Measurements from ENCODE around the gene PHETA1. TPM values are rescaled to one million over a fixed set of nuclear protein-coding genes. Genes with fewer than 3 reads are reported as not detected.

PHETA1 gene
- total and polyA plus RNA-seq, 2 donors (not counting 3 experiments of a cell fraction or from before 2014, with no cell fraction given): 10.6 to 20.0 TPM

DNA sequence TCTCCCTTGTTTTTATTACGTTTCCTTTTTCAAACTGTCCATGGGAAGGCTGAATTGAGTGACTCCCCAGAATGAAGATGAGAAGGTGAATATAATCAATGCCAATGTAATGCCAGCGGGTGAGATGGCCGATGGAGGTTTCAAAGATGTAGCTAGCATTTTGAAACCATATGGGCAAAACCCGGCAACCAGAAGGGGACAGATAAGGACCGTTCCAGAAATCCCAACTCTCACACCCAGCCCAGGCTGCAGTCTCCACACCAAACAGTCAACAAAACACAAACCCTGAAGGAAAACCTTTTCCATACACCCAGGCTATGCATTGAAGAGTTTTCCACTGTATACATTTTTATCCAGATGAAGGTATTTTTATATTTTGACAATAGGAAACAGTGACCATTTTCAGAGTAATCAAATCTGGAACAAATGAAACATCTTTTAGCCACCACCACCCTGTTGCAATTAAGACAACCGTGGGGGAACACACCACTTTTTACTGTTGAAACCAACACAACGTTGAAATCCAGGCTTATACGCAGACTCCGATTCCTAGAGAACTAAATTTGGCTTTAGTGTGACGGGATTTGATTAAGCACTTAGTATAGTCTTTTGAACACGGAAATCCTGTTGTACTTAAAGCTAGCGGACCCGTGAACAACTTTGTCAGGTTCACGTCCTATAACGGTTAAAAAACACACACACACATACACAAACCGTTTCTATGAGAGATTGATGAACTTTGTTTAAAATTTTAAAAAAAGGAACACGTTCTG lies 19.0 kb downstream of the PHETA1 start:
- H3K9ac ChIP-seq (replicated peaks; ENCODE audit: extremely low read depth, insufficient read depth, low read length): no peak overlapping the region
- no peaks in the 10 kb centered on the region for H3K9me3 ChIP-seq (replicated peaks; ENCODE audit: control insufficient read depth, insufficient read depth, low read length)
- no peak overlapping the region for H2AFZ ChIP-seq (ENCODE audit: low read depth, low read length)
- no peaks in the 10 kb centered on the region for H3K4me1 ChIP-seq (ENCODE audit: control insufficient read depth, extremely low read depth, insufficient read depth, low read length)
- H3K36me3 ChIP-seq (ENCODE audit: control insufficient read depth in 2 of 2, extremely low read depth in 1 of 2, insufficient read depth in 2 of 2, low read length in 2 of 2): no peaks in the 10 kb centered on the region
- DNase-seq (ENCODE audit: low read depth, low spot score): no peak
- dilution Hi-C loops (cut with MboI; ENCODE audit: extremely low pct_ligation_motif_present, low sequenced_read_pairs) (no loop called here), intact Hi-C loops (cut with micrococcal nuclease) (no loop called here)
- H3K4me2 ChIP-seq (ENCODE audit: insufficient read depth, low read length): no peak overlapping the region
- no TSS peak for BruUV-seq (replicated peaks)
- H3K27me3 ChIP-seq (ENCODE audit: control insufficient read depth in 2 of 2, insufficient read depth in 2 of 2, low read length in 2 of 2): no peaks in the 10 kb centered on the region
- no peak for FAIRE-seq
- CTCF ChIA-PET: no interaction called here
- H3K79me2 ChIP-seq (ENCODE audit: control insufficient read depth, insufficient read depth, low read length): no peaks in the 10 kb centered on the region
- no peaks in the 10 kb centered on the region for H3K9me1 ChIP-seq (replicated peaks; ENCODE audit: control insufficient read depth, extremely low read depth, insufficient read depth, low read length)
- no peak overlapping the region for H3K27ac ChIP-seq (ENCODE audit: insufficient read depth, low read depth, low read length)
- no peaks in the 10 kb centered on the region for H4K20me1 ChIP-seq (replicated peaks; ENCODE audit: control insufficient read depth, extremely low read depth, insufficient read depth, low read length)
- no peak overlapping the region for H3K4me3 ChIP-seq (replicated peaks in 1 of 3; ENCODE audit: insufficient read depth in 1 of 3, low read depth in 1 of 3, low read length in 3 of 3)
- TF ChIP-seq GATA2 (IDR thresholded peaks at IDR 0.05; ENCODE audit: insufficient read depth, insufficient read length, low read depth, low read length): no peak
- no peak for TF ChIP-seq MYC (IDR thresholded peaks at IDR 0.05; ENCODE audit: low read depth, low read length)
- TF ChIP-seq JUN (IDR thresholded peaks at IDR 0.05; ENCODE audit: borderline replicate concordance, insufficient read depth, insufficient read length, low read depth): no peak
- POLR2A ChIA-PET: no interaction called here

DNA sequence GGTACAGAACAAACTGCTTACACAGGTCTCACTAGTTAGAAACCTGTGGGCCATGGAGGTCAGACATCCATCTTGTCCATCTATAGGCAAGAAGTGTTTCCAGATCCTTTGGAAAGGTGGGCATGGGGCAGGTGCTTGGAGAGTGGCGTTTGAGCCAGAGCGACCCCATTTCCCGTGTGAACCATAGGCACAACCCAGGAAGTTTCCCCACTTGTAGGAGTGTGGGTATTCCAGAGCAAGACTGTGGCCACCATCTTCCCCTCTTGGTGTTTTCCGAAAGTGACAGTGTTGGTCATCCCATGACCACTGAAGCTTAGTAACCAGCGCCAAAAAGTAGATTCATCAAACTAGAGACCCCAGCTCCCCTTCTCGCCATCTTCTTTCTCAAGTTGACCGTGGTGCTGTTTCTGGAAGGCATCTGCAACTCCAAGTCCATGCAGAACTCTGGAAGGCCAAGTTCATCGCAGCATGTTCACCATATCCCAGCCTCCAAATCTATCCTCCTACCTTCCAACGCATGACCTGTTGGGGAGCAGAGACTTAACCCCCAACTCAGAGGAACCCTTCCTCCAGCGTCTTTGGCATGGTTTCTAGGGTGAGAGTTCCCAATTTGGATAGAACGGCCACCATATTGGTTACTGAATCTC lies 19.7 kb downstream of the PHETA1 start:
- no TSS peak for BruUV-seq (replicated peaks)
- Histone ChIP-seq H4K20me1 (replicated peaks; ENCODE audit: control insufficient read depth, extremely low read depth, insufficient read depth, low read length) (no peaks in the 10 kb centered on the region), H3K9me3 (replicated peaks; ENCODE audit: control insufficient read depth, insufficient read depth, low read length) (no peaks in the 10 kb centered on the region), H3K27ac (ENCODE audit: insufficient read depth, low read depth, low read length) (no peak overlapping the region), H2AFZ (ENCODE audit: low read depth, low read length) (no peak overlapping the region), H3K4me1 (ENCODE audit: control insufficient read depth, extremely low read depth, insufficient read depth, low read length) (no peaks in the 10 kb centered on the region), H3K27me3 (ENCODE audit: control insufficient read depth in 2 of 2, insufficient read depth in 2 of 2, low read length in 2 of 2) (no peaks in the 10 kb centered on the region), H3K4me3 (replicated peaks in 1 of 3; ENCODE audit: insufficient read depth in 1 of 3, low read depth in 1 of 3, low read length in 3 of 3) (no peak overlapping the region), H3K9me1 (replicated peaks; ENCODE audit: control insufficient read depth, extremely low read depth, insufficient read depth, low read length) (no peaks in the 10 kb centered on the region), H3K36me3 (ENCODE audit: control insufficient read depth in 2 of 2, extremely low read depth in 1 of 2, insufficient read depth in 2 of 2, low read length in 2 of 2) (no peaks in the 10 kb centered on the region), H3K79me2 (ENCODE audit: control insufficient read depth, insufficient read depth, low read length) (no peaks in the 10 kb centered on the region), H3K9ac (replicated peaks; ENCODE audit: extremely low read depth, insufficient read depth, low read length) (no peak overlapping the region), H3K4me2 (ENCODE audit: insufficient read depth, low read length) (no peak overlapping the region)
- DNase-seq (ENCODE audit: low read depth, low spot score) (no peak), FAIRE-seq (no peak)
- no peak for TF ChIP-seq POLR2A (IDR thresholded peaks at IDR 0.05; ENCODE audit: low read depth, low read length)
- TF ChIP-seq MYC (IDR thresholded peaks at IDR 0.05; ENCODE audit: low read depth, low read length): no peak
- TF ChIP-seq FOS (IDR thresholded peaks at IDR 0.05; ENCODE audit: borderline replicate concordance, insufficient read depth, low read length): no peak
- TF ChIP-seq, protein P1, sequence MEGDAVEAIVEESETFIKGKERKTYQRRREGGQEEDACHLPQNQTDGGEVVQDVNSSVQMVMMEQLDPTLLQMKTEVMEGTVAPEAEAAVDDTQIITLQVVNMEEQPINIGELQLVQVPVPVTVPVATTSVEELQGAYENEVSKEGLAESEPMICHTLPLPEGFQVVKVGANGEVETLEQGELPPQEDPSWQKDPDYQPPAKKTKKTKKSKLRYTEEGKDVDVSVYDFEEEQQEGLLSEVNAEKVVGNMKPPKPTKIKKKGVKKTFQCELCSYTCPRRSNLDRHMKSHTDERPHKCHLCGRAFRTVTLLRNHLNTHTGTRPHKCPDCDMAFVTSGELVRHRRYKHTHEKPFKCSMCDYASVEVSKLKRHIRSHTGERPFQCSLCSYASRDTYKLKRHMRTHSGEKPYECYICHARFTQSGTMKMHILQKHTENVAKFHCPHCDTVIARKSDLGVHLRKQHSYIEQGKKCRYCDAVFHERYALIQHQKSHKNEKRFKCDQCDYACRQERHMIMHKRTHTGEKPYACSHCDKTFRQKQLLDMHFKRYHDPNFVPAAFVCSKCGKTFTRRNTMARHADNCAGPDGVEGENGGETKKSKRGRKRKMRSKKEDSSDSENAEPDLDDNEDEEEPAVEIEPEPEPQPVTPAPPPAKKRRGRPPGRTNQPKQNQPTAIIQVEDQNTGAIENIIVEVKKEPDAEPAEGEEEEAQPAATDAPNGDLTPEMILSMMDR (IDR thresholded peaks at IDR 0.05; ENCODE audit: extremely low read depth in 1 of 2, insufficient read depth in 1 of 2, low read depth in 1 of 2, low read length in 2 of 2): no peak
- intact Hi-C loops (cut with micrococcal nuclease) (no loop called here), dilution Hi-C loops (cut with MboI; ENCODE audit: extremely low pct_ligation_motif_present, low sequenced_read_pairs) (no loop called here)
- ChIA-PET POLR2A (no interaction called here), CTCF (no interaction called here)

Data from endothelial cell of umbilical vein (primary cell).